Endometrium (tissue), 2 donors: ENCODE results near the gene SP6.

Source experiments
- FAIRE-seq: peaks from 2 replicates; lab custom pipeline; 2012; peaks lifted over from hg19 to GRCh38; lab: Jason Lieb, UNC
- donor health status: control.
- donor health status: control.

The SP6 gene

DNA sequence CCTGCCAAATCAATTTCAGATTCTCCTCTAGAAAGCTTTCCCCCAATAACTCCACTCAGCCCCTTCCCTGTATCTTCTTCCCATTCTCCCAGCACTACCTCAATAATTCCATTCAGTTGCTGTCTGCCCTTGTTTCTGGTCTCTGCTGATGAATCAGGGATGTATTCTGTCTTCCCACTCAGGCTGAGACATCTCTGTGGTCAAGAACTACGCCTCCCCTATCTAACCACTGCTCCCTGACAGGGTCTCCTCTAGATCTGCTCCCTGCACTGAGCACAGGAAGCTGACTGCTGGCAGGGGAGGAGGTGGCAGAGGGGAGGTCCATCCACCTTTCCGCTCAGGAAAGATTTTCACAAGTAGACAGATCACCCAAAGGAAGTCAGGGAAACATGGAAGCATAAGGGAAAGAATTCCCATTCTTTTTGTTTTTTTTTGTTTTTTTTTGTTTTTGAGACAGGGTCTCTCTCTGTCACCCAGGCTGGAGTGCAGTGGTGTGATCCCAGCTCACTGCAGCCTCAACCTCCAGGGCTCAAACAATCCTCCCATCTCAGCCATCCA, 28.1 kb upstream of the SP6 start:
- no peak for FAIRE-seq

DNA sequence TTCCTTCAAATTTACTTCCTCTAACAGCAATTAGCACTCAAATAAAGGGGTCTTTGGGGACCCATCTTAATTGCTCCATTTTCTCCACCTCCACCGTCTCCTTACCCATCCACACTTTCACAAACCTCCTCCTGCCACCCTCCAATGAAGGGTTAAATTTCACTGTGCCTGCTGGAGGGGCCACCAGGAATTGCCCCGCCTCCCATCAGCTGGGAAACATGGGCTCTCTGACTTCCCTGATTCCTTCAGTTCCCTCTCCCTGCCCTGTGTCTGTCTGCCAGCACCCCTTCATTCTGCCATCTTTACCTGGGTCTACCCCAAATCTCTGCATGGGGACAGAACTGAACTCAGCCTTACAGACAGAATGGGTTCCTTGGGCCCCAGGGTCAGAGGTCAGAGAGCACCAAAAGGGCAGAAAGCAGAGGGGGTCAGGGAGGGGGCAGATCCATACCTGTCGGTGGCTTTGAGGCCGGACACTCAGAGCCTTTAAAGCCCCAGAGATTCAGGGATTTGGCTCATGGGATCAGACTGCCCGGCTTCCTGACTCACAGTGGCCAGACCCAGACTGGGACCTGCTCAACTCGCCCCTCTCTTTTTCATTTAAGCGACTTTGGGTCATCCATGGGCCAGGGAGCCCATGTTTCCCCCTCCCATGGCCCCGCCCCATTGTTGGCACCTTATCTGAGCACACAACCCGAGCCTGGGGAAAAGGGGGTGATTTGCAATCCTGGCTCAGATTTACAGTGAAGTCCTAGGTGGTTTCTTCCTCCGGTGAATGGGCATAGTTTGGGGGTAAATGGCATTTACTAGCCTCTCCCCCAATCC, 27.5 kb upstream of the SP6 start:
- FAIRE-seq: no peak

DNA sequence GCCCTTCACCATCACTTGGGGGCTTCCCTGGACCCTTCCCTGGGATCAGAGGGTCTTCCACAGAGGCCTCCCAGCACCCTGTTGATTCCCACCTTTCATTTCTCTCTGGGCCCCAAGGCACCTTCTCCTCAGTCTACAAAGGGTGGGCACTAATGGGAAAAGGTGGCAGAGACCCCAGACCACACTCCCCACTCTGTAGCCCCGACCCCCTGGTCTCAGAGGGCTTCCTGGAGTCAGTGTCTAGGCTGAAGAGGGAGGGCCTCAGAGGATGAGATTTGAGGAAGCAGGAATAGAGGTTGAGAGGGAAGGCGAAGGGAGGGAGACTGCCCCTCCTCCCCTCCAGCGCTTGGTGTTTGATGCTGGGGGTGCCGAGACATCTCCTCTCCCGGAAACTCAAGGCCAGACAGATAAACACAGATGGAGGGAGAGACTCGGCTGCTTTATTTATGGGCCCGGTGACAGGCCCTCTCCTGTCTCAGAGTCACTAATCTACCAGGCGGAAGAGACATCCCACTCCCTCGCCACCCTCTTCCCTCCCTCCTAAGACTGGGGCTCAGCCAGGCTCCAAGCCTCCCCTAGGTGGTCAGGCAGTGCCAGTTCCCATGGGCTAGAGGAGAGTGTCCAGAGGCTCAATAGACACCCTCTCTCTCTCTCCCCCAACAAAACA, 26.5 kb upstream of the SP6 start:
- no peak for FAIRE-seq

DNA sequence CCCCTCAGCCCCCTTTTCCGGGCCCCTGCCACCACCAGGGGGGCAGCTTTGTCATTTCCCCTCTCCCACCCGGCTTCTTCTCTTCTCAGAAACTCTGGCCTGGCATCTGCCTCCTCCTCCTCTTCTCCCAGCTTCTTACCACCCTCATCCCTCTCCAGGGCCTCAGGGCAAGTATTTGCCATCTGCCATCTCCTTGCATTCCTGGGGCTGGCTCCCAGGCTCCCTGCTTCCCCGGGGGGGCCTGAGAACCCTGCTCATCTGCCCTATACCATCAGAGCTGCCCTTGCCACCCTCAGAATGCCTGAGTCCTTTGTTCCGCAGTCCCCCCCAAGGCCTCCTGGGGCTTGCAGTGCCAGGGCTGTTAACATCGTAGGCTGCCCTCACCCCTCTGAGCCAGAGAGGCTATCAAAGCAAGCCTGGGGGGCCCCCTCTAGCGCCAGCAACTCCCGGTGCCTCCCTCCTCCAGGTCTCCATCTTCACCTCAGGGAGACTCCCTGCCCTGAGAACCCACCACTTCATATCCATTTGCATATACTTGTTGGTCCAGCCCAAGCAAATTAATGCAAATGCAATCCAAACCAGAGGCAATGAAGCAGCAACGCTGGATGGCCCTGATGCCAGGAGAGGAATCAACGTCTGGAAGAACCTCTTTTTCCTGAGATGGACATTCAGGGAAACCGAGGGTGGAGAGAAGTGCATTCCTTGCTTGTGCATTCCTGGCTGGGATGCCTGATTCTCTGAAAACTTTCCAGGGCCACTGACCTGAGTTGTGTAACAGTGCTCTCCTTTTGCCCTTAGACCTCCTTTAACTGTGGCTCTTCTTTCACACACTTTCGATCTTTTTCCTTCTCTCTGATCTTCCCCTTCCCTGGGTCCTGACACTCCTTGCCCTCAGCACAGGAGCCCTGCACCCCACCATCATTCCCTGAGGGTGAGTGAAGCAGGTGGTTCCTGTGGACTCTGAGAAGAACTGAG, 24.3 kb upstream of the SP6 start:
- no peak for FAIRE-seq

DNA sequence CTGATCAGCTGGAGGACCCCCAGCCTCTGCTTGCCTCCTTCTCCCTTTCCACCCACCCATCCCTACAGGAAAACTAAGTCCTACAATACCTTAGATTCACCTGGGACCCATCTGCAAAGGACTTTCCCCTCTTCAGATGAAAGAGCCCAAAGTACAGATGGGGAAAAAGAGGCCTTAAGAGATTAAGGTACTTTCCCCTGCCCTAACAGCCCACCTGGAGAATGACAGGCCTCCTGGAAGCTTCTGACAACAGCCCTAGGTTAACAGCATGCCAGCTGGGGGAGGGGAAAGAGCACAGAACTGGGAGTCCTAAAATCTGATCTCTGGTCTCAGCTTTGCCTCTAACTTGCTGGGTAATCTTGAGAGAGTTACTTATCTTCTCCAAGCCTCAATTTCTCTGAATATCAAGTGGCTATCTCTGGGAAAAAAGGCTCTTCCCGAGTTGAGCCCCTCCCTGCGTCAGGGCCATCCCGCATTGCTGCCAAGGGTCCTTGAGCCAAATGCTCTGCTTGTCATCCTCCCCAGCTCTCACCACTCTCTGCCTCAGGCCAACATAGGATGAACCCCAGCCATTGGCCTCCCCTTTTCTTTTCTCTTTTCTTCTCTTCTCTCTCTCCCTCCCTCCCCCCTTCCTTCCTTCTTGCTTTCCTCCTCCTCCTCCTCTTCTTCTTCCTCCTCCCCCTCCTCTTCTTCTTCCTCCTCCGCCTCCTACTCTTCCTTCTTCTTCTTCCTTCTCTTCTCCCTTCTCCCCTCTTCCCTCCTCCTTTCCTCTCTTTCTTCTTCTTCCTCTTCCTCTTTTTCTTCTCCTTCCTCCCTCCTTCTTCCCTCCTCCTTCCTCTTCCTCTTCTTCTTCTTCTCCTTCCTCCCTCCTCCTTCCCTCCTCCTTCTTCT, 22.5 kb upstream of the SP6 start:
- FAIRE-seq: no peak

DNA sequence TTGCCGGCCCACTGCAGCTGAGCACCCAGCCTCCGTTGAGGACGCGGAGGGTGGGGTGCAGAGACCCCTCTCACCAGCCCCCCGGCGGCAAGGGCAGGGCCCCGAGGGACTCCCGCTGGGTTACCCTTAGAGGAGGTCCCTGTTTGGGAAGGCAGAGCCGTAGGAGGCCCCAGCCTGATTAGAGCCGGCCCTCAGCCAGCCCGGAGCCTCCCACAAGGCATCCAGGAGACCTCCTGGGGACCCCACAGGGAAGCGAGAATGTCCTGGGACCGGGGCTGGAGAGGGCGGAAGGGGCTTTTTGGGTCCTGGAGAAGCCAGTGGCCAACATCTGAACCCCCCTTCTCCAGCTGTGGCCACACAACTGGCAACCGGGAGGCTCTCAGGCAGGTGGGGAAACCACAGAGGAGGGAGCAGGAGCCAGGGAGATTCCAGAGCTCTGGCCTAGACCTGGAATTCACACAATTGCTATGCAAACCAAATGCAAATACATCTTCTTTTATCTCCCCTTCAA, 21.7 kb upstream of the SP6 start:
- no peak for FAIRE-seq

DNA sequence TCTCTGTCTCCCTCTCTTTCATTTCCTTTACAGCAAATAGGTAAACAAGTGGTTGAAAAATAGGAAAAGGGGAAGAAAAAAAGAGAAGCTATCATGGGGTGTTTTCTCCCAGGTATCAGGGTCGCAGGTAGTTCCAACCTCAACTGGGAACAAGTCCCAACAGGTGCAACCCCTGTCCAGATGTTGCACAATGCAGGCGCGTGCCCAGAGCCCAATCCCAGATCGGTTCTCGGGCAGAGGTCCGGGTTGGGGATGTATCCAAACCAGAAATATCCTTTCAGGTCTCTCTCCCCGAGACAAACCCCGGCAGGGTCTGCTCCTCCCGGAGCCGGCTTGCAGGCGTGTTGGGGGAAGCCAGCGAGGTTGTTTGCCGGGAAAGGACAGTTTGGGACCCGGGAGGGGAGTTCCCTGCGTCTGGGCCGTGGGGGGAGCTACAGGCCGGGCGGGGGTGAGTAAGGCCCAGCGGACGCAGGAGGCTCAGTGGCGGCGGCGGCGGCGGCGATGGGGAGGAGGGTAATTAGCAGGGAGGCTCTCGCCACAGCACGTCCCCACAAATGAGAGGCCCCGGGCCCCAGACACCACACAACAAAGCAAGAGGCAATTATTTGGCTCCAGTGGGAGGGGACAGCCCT, 21.2 kb upstream of the SP6 start:
- FAIRE-seq: no peak

DNA sequence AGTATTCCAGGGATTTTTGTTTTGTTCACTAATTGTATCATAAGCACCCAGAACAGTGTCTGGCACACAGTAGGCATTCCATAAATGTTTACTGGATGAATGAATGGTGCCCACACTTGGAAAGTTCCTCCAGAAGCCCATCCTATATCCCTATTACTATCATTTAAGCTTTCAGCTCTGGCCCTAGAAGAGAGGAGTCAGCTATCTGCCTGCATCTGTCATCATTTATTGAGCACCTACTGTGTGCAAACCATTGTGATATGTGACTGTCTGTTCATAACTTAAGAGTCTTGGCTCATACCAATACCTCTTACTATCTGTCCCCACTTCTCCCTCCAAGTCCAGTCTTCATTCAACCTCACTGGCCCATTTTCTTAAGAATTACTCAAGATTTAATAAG, 20.1 kb upstream of the SP6 start:
- no peak for FAIRE-seq

DNA sequence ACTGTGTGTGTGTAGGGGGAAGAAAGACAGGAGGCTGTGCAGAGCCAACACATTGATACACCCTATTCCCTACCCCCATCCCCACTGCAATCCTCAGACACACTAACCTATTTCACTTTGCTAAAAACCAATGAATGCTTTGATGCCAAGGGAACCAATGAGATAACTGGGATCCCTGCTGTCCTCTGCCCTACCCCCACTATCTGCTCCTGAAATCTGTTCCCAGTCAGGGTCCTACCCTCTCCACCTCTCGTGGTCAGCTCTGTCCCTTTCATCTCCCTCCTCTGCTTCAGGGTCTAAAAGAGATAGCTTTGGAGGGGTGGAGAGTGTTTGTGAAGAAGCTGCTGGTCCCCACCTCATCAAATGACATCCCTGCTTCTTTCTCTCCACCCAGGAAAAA, 19.1 kb upstream of the SP6 start:
- FAIRE-seq: no peak

DNA sequence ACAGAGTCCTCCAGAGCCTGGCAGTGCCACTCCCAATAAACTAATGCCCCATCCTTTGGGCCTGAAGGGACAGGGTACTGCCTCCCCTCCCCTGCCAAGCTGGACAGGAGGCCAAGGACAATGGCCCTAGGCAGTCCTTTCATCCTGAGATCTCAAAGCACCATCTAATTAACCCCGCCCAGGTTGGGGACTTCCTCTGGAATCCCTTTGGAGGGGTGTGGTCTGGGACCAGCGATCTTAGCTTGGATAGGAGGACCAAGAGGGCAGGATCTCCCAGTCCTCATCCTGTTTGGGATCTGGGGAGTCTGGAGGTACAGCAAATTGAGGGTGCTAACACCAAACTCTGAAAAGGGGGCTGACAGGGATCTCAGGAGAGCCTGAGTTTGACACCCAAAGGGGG, 18.2 kb upstream of the SP6 start:
- FAIRE-seq: no peak

DNA sequence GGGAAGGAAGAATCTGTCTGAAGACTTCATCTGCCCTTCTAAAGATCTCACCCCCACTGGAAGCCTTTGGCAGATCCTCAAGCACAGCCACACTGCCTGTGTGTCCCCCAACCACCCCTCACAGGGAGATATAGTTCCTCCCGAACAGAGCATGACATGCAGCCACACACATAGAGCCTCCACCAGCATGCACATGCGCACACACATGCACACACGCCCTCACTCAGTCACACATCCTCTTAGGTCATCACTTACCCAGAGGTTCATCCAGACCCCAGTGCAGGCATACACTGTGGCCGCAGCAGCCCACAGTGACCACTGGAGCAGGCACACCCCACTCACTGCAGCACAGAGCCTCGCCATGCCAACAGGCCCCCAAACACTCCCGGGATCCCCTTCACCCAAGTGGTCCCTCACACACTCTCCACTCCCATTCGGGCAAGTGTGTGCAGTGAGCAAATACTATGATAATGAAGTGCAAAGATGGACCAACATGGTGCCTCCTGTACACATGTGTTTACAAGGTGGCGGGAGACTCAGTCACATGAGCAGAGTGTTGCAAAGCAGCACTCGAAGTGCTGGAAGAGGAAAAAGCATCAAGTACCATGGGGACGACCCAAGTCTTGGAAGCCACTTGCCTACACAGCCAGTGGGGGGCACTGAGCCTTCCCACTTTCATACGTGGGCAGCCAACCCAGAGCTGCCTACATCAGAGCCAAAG, 17.0 kb upstream of the SP6 start:
- FAIRE-seq: no peak

DNA sequence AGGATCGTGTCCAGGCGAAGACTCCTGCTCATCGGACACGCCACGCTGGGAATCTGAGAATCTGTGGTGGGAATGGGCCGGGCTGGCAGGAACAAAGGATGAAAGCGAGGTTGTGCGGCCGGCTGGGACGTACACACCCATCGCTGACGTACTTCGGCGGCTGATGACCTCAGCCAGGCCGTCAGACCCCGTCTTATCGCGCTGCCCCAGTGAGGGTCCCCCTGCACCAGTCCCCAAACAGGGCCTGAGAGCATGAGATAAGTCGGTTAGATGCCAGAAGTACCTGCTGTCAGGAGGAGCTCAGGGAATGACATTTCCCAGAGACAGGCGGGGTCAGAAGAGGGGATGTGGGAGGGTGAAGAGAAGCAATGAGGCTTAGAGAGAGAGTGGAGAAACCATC, 16.0 kb upstream of the SP6 start:
- FAIRE-seq: no peak

DNA sequence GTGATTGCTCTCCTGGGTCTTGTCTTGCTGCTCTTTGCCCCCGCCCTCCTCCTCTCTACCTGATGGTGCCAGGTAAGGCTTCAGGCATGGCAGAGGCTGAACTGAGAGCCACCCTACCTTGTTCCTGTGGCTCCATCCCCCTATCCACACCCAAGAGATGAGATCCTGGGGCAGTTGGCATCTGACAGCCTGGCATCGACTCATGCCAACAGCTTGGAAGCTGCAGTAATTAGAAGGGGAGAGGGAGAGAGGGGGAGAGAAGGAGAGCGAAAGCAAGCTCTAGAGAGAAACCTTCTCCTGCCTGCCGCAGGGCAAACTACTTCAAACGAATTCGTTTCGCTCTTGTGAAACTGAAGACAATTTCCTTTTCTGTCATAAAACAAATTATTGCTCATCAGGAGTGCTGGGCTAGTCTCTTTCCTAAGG, 13.8 kb upstream of the SP6 start:
- FAIRE-seq: no peak

DNA sequence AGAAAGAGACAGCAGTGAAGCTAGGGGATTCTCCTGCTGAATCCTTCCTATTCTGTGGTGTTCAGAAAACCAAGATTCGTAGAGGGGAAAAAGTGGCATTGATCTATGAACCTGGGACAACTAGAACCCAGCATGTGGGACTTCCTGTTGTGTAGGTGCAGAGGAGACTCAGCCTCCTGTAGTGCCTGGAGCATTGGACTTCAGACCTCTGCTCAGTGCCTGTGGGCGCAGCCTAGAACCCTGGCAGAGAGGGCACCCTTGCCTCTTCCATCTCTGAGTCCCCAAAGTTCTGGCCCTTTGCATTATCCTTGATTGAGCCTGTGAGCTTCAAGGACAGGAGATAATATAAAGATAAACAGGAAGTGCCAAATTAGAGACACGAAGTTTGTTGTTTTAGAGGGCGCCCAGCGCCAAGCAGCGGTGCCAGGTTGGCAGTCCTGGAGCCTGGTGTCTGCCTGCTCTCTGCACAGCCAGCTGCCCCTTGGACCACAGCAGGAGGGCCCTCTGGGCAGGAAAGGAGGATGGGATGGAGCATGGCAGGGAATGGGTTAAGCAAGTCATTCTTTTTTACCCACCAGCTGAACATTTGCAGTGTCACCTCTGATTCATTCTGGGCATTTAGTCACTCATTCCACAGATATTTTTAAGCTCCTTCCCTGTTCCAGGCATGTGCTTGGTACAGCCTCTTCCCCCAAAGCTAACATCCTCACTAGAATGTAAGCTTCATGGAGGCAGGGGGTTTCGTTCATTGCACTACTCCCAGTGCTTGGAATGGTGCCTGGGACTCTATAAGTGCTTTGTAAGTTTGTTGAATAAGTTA, 11.9 kb upstream of the SP6 start:
- no peak for FAIRE-seq

DNA sequence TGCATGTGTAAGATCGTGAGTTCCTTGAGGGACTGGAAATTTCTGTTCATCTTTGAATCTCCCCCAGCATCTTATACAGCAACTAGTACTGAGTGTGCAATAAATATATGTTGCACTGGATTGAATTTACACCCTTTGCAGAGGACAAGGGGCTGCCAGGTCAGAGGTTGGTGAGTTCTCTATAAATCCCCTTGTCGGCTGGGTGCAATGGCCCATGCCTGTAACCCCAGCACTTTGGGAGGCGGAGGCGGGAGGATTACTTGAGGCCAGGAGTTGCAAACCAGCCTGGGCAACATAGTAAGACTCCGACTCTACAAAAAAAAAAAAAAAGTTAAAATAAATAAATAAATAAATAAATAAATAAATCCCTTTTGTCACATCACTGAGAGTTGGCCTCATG, 9.4 kb upstream of the SP6 start:
- no peak for FAIRE-seq

DNA sequence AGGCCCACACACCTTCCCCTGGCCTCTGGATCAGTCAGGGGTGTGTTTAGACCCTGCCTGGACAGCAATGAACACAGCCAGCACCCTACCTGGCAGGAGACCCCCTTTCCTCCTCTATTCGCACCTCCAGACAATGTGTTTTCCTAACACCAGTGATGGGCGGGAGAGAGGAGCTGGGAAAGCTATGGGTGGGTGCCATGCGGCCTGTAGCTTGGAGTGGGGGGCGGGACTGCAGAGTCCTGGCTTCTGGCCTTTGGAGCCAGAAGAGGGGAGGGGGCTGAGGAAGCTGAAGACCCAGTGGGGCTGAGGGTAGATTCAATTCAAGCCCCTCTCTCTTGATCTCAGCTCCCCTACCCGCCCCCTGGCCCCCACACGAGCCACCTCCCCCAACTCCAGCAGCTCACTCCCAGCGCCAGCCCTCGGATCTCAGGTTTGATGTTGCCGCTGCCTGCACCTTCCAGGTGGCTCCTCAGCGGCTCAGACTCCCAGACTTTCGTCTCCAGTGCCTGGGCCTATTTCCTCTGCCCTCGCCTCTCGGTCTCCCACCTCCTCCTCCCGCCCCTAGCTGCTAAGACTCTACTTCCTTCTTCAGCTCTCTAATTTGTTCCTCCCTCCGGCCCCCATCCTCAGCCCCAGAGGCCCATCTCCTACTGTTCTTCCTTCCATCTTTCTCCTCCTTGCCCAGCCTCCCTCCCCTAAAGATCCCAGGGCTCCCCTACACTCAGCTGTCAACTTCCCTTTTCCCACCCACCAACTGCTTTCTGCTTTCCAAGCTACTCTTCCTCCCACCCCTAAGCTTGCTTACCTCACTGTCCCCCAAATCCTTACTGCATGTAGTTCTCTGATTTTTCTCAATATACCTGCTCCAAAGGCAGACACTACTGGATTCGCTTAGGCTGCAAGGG, 6.8 kb upstream of the SP6 start:
- no peak for FAIRE-seq

DNA sequence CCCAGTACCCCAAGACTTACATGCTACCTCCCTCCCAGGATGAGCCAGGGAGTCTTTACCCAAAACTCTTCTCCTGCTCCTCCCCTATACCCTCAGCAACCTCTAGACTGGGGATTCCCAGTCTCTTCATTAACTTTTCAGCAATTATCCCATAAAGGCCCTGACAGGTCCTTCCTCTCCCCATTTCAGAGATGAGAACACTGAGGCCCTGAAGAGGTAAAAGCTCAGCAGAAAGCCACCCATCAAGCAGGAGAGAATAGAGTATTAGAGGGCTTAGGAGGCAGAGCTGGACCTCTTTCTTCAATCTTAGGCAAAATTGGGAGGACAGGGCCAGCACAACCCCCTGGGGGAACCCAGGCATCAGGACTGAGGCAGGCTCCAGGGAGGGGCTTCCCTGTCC, 5.9 kb upstream of the SP6 start:
- FAIRE-seq: no peak

DNA sequence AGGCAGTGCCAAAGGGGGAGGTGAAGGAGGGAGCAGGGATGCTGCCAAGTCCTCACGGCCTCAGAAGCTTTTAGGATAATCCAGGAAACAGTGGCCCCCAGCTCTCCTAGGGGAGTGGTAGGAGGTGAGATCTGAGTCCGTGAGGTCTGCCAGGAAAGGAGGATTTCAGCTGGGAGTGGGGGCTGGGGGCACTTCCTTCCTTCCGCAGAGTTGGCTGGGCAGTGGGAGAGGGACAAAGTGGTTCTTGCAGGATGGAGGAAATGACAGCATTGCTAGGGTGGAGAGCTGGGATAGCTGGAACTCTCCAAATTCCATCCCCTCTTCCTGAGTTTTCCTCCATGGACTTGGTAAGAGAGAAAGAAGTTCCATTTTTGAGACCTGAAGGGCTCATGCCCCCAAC, 4.8 kb upstream of the SP6 start:
- FAIRE-seq: no peak
